OCI-LY7 (cell line): ENCODE measurements around the gene ABCC5.

Source experiments
- EZH2phosphoT487 ChIP-seq: fragments of 200-600 bp; sonication (generic); IDR thresholded peaks from 2 replicates; pipeline ENCODE4 v1.6.1; 2018; ENCODE audit warnings: low read depth, borderline replicate concordance, mild to moderate bottlenecking, mixed run types, antibody characterized with exemption, low read length, moderate library complexity, mixed read lengths
- TF ChIP-seq, protein P1 (sequence below): fragments of 200-600 bp; sonication (generic); conservative IDR thresholded peaks from 2 replicates; pipeline ENCODE4 v1.5.1; 2014; ENCODE audit warnings: mild to moderate bottlenecking, antibody characterized with exemption, low read length, moderate library complexity, mixed read lengths

DNA sequence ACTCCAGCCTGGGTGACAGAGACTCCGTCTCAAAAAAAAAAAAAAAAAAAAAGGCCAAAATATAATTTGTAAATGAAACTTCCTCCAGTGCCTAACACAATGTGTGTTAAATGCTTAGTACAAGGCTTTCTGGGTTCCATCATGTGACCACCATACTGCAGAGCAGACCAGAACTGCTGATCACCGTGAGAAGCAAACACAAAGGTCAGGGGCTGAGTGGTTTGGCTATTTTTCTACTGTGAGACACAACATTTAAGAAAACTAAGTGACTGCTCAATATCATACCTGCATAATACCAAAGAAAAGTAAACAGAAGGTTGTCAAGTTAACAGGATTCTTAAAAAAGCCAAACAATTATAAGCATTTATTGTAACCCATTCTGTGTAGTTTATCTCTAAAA lies 13.2 kb downstream of the ABCC5 start:
- TF ChIP-seq, protein P1, sequence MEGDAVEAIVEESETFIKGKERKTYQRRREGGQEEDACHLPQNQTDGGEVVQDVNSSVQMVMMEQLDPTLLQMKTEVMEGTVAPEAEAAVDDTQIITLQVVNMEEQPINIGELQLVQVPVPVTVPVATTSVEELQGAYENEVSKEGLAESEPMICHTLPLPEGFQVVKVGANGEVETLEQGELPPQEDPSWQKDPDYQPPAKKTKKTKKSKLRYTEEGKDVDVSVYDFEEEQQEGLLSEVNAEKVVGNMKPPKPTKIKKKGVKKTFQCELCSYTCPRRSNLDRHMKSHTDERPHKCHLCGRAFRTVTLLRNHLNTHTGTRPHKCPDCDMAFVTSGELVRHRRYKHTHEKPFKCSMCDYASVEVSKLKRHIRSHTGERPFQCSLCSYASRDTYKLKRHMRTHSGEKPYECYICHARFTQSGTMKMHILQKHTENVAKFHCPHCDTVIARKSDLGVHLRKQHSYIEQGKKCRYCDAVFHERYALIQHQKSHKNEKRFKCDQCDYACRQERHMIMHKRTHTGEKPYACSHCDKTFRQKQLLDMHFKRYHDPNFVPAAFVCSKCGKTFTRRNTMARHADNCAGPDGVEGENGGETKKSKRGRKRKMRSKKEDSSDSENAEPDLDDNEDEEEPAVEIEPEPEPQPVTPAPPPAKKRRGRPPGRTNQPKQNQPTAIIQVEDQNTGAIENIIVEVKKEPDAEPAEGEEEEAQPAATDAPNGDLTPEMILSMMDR = no peak
- TF ChIP-seq EZH2phosphoT487 = no peak
